Kidney (tissue), 14 donors: Measurements from ENCODE around the gene RTKN. TPM values are rescaled to one million over a fixed set of nuclear protein-coding genes. Genes with fewer than 3 reads are reported as not detected.
"Not testable (repeated sequence)": the region's sequence is repeated elsewhere in the genome, so short reads cannot be mapped to it uniquely, and the experiment has no call there.

Experiments
- DNase-seq, 5 donors: peaks; one replicate each; pipeline ENCODE4 v3.0.0-alpha.2; 2013 to 2020
- FAIRE-seq: peaks from 2 replicates; lab custom pipeline; 2012; peaks lifted over from hg19 to GRCh38; lab: Jason Lieb, UNC
- H3K27ac ChIP-seq, 2 donors: one replicate each; pipeline ENCODE4 v1.7.0; 2013; ENCODE audit warnings: low read depth in 2 of 2, low read length in 2 of 2, inconsistent platforms in 1 of 2
- H3K27me3 ChIP-seq: one replicate; pipeline ENCODE4 v1.7.1; 2013; ENCODE audit warnings: low read length, inconsistent platforms; ENCODE audit not compliant: control insufficient read depth, insufficient read depth
- H3K36me3 ChIP-seq, 3 donors: one replicate each; pipeline versions ENCODE4 v1.7.0 to v1.7.1; 2013; ENCODE audit warnings: low read length in 3 of 3, control low read depth in 1 of 3, inconsistent platforms in 1 of 3; ENCODE audit not compliant: insufficient read depth in 3 of 3, control insufficient read depth in 2 of 3
- H3K4me1 ChIP-seq, 3 donors: one replicate each; pipeline versions ENCODE4 v1.7.0 to v1.7.1; 2013; ENCODE audit warnings: low read length in 3 of 3, inconsistent platforms in 1 of 3, low read depth in 1 of 3; ENCODE audit not compliant: control insufficient read depth in 2 of 3, insufficient read depth in 2 of 3
- H3K4me3 ChIP-seq, 3 donors: one replicate each; pipeline versions ENCODE4 v1.7.0 to v1.8.1; 2013; ENCODE audit warnings: low read length in 3 of 3, control low read depth in 1 of 3, inconsistent platforms in 1 of 3
- H3K9ac ChIP-seq, 3 donors: one replicate each; pipeline versions ENCODE4 v1.7.0 to v1.7.1; 2013; ENCODE audit warnings: low read length in 3 of 3, control low read depth in 1 of 3, inconsistent platforms in 1 of 3
- H3K9me3 ChIP-seq, 3 donors: one replicate each; pipeline versions ENCODE4 v1.7.0 to v1.7.1; 2013; ENCODE audit warnings: low read length in 3 of 3, control low read depth in 1 of 3, inconsistent platforms in 1 of 3; ENCODE audit not compliant: control insufficient read depth in 2 of 3, insufficient read depth in 1 of 3
- CTCF ChIP-seq: IDR thresholded peaks from 3 replicates; pipeline ENCODE4 v1.5.1; 2012; ENCODE audit warnings: mild to moderate bottlenecking, moderate library complexity, borderline replicate concordance; ENCODE audit not compliant: insufficient read depth; ENCODE audit errors: extremely low read depth
- intact Hi-C: fragments of 100-400 bp; cut with DNase I; formaldehyde crosslinking; loops from one replicate; pipeline ENCODE4 v1.11.1; 2022
- polyA plus RNA-seq: library from polyadenylated mRNA; stranded (reverse); fragments of 350-450 nt; fragmentation: Illumina TruSeq; extraction: RNeasy Lipid Tissue Mini Kit (QIAGEN cat#74804); gene quantifications from one replicate; pipeline ENCODE4 v1.2.3, GENCODE V29; 2014; ENCODE audit warnings: low read depth, low replicate concordance; ENCODE audit not compliant: insufficient read depth
- total RNA-seq: library from RNA; stranded (reverse); fragmentation: NEBNext Ultra II Directional; extraction: Animal tissue kit (Norgen Biotek cat#: 25700); gene quantifications from one replicate; pipeline ENCODE4 v1.2.1, GENCODE V29; 2021
- donor health status: control.
- donor health status: control.
- donor health status: control.
- donor health status: control.
- donor health status: control.
- donor health status: DM: yes; HTN: yes; CAD: no.
- donor health status: Normal renal cell carcinoma (clear cell type).

Gene RTKN
- total and polyA plus RNA-seq, 2 donors from 2014 or later: 76.4 to 95.6 TPM

DNA sequence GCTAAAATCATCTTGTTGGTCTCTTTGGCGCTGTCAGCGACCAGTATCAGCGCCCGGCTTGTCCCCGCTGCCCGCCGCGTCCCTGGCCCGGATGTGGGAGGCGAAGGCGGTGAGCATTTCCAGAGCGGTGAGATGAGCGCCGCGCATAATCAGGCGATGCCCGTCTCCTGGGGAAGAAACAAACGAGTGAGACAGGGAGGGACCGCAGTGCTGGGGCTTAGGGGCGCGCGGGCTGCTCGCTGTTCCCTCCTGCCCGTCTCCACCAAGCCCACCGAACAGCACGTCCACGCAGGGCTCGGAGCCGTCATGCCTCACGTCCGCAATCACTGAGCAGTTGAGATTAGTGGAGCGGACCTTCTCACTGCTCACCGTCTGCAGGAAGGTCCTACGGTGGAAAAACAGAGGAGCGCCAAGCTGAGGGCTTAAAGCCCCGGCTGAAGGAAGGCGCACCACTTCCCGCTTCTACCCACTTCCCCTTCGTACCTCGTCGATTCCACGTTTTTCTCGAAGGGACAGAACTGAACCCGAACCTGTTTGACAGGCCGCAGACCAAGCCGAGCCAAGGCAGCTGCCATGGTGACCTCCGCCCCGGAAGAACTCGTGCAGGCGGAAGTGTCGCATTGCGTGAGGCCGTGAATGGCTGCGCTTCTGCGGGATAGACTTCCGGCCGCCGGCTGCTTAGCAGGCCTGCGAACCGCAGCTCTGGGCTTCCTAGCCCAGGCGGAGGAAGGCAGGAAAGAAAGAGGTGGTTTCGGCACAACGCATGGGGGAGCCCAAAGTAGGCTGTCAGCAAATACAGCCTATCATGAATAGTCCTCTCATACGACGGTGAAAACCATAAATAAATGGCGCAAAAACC is 30.6 kb upstream of the RTKN start, which contains the start of gene MRPL53:
Gene MRPL53 (minus strand): TSS at position 595 of the 859 bp plus-strand sequence. CDS start 20 bp downstream, at position 575.
- Histone ChIP-seq H3K9me3 (no peaks in the 10 kb centered on the region), H3K4me1 (peaks cover 0 to 2% (median 0%) of the 10 kb centered on the region in 3 donors), H3K36me3 (peaks cover 0 to 13% (median 9%) of the 10 kb centered on the region in 3 donors), H3K4me3 (peak within 1 kb of the TSS; percentile 78 to 97 (median 96)), H3K27me3 (no peaks in the 10 kb centered on the region), H3K9ac (peak within 1 kb of the TSS; percentile 68 to 98 (median 91)), H3K27ac (peak within 1 kb of the TSS; percentile 80 to 94)
- intact Hi-C loops: no loop called here
- DNase-seq (peak; percentile 95 to 98 (median 98)), FAIRE-seq (no peak)
- TF ChIP-seq CTCF: no peak

GRCh38 chr2:74471332-74472065 is 29.8 kb upstream of the RTKN start:
- FAIRE-seq (no peak), DNase-seq (peak in 1 of 5 donors; percentile 32)
- peak overlapping the region; percentile 68 to 98 (median 91) for H3K9ac ChIP-seq
- intact Hi-C loops: no loop called here
- no peaks in the 10 kb centered on the region for H3K27me3 ChIP-seq
- H3K9me3 ChIP-seq: no peaks in the 10 kb centered on the region
- H3K36me3 ChIP-seq: peaks cover 0 to 13% (median 9%) of the 10 kb centered on the region in 3 donors
- H3K4me1 ChIP-seq: peaks cover 0 to 2% (median 0%) of the 10 kb centered on the region in 3 donors
- H3K27ac ChIP-seq: peak overlapping the region; percentile 80 to 94
- TF ChIP-seq CTCF: no peak
- peak overlapping the region; percentile 78 to 97 (median 96) for H3K4me3 ChIP-seq

DNA sequence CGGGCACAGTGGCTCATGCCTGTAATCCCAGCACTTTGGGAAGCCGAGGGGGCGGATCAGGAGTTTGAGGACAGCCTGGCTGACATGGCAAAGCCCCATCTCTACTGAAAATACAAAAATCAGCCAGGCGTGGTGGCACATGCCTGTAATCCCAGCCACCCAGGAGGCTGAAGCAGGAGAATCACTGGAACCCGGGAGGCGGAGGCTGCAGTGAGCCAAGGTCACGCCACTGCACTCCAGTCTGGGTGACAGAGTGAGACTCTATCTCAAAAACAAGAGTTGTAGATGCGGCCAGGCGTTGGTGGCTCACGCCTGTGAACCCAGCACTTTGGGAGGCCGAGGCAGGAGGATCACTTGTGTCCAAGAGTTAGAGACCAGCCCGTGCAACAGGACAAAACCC is 29.0 kb upstream of the RTKN start:
- H3K4me1 ChIP-seq, H3K9ac ChIP-seq, H3K27ac ChIP-seq, H3K27me3 ChIP-seq, intact Hi-C loops, FAIRE-seq, H3K9me3 ChIP-seq, H3K4me3 ChIP-seq: not testable (repeated sequence)
- peak in 1 of 5 donors; percentile 65 for DNase-seq
- H3K36me3 ChIP-seq: peaks cover 0 to 13% (median 9%) of the 10 kb centered on the region in 3 donors
